Type B pancreatic cell (in vitro differentiated cells): Measurements from ENCODE around the gene CNMD. TPM values are rescaled to one million over a fixed set of nuclear protein-coding genes. Genes with fewer than 3 reads are reported as not detected.
"Not testable (repeated sequence)": the region's sequence is repeated elsewhere in the genome, so short reads cannot be mapped to it uniquely, and the experiment has no call there.

Experiments used
- DNase-seq: peaks from one replicate; pipeline ENCODE4 v3.0.0; 2021; ENCODE audit warnings: mixed read lengths; ENCODE audit not compliant: unreplicated experiment; ENCODE audit errors: extremely low spot score
- H3K27ac Mint-ChIP-seq: 2 replicates; pipeline ENCODE4 v1.8.0; 2021; ENCODE audit warnings: mild to moderate bottlenecking, mixed read lengths
- H3K27me3 Mint-ChIP-seq: 2 replicates; pipeline ENCODE4 v1.8.0; 2021; ENCODE audit warnings: mixed read lengths
- H3K36me3 Mint-ChIP-seq: 2 replicates; pipeline ENCODE4 v1.8.0; 2021; ENCODE audit warnings: mixed read lengths
- H3K4me1 Mint-ChIP-seq: one replicate; pipeline ENCODE4 v1.8.0; 2021; ENCODE audit warnings: mixed read lengths; ENCODE audit not compliant: unreplicated experiment
- H3K4me3 Mint-ChIP-seq: 2 replicates; pipeline ENCODE4 v1.8.0; 2021; ENCODE audit warnings: mild to moderate bottlenecking, mixed read lengths
- H3K9me3 Mint-ChIP-seq: 2 replicates; pipeline ENCODE4 v1.8.0; 2021; ENCODE audit warnings: mixed read lengths
- CTCF ChIP-seq: fragments of 200-600 bp; sonication (generic); conservative IDR thresholded peaks from 2 replicates; pipeline ENCODE4 v1.5.0; 2021; ENCODE audit warnings: antibody characterized with exemption, mild to moderate bottlenecking
- total RNA-seq: library from RNA; stranded (reverse); gene quantifications from 2 replicates; pipeline ENCODE4 v1.2.1, GENCODE V29; 2021; ENCODE audit warnings: low replicate concordance

CNMD gene
- total RNA-seq, 1 donor from 2014 or later: 0.75 TPM

DNA sequence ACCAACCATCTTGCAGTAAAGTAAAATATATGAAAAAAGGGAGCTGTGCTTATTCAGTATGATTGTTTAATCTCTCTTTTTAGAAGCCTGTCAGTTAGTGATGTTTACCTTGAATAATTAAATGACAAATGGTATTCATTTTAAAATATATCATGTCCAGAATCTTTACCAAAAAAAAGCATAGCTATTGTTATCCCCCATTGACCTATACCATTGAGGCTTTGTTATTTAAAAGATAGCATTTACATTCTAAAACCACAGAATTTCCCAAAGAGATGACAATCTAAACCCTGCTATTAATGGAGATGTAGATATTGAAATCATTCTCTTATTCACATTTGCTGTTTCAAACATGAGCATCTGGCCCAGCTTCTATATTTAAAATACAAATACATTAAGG lies 2.2 kb downstream of the CNMD start:
- TF ChIP-seq CTCF: no peak
- Mint-ChIP-seq H3K36me3 (no peaks in the 10 kb centered on the region), H3K27me3 (peaks cover 70% of the 10 kb centered on the region), H3K4me1 (peaks cover 12% of the 10 kb centered on the region), H3K4me3 (no peak overlapping the region), H3K9me3 (no peaks in the 10 kb centered on the region), H3K27ac (no peak overlapping the region)
- DNase-seq: no peak

DNA sequence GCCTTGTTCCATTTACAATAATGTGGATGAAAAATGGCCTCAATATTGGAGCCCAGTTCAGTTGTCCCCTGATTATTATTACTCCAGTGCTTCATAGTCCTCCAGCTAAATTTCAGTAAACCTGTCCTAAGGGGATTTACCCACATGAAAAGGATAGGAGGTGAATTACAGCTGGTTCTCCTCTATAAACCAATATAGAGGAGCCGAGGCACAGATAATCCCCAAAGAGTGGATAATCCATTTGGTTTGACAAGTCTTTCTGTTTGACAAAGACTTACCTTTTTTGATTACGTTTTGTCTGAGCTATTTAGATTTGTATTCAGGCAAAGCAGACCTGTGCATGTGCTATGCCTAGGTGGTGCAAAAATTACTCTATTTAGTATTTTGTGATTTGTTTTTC lies 2.7 kb downstream of the CNMD start:
- Mint-ChIP-seq H3K4me1 (peaks cover 12% of the 10 kb centered on the region), H3K27ac (no peak overlapping the region), H3K27me3 (peaks cover 65% of the 10 kb centered on the region), H3K36me3 (no peaks in the 10 kb centered on the region), H3K4me3 (no peak overlapping the region), H3K9me3 (no peaks in the 10 kb centered on the region)
- no peak for TF ChIP-seq CTCF
- DNase-seq: no peak

DNA sequence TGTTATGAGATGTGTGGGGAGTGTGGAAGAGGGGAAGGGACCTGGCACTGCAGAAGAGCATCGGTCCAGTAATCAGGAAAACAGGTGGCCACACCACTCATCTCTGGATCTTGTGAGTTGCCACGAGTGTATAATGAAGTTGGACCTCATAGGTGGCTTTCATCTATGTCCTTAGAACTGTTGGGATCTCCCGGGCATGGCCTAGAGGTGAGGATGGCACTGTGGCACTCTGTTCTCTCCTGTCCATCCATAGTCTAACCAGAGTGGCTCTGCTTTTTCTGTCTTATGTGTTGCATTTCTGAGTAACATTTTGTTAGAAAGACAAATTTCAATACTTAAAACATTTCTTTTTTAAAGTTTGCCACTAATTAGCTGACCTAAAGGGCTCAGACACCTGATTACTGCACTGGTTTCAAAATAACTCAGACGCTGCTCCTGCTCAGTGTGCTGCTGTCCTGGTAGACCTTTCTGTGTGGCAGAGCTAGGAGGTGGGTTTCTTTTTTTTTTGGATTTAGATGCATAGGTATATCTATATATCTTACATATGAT lies 5.5 kb downstream of the CNMD start:
- TF ChIP-seq CTCF: no peak
- Mint-ChIP-seq H3K4me1 (peaks cover 12% of the 10 kb centered on the region), H3K36me3 (no peaks in the 10 kb centered on the region), H3K27ac (no peak overlapping the region), H3K9me3 (no peaks in the 10 kb centered on the region), H3K27me3 (peaks cover 38% of the 10 kb centered on the region), H3K4me3 (no peak overlapping the region)
- DNase-seq: no peak

GRCh38 chr13:52726258-52726657 lies 13.4 kb downstream of the CNMD start:
- Mint-ChIP-seq H3K9me3 (no peaks in the 10 kb centered on the region), H3K27ac (no peak overlapping the region), H3K27me3 (no peaks in the 10 kb centered on the region), H3K4me1 (no peaks in the 10 kb centered on the region), H3K36me3 (no peaks in the 10 kb centered on the region), H3K4me3 (no peak overlapping the region)
- no peak for DNase-seq
- TF ChIP-seq CTCF: no peak

DNA sequence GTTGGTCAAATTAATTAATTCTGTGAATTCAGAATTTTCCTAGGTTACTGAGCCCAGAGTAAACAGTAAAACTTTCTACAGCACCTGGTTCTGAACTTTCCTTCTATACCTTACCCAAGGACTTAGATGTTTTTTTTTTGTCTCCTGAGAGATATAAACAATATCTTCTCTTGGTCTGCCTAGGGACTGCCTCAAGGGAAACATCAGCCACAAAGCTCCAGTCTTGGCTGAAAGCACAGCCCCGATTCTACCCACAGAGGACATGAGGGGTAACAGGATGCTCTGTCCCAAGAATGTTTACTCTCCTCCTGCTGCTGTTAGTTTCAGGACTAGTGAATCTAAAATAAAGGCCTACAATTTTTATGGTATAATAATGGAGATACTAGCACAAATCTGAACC lies 14.3 kb downstream of the CNMD start:
- Mint-ChIP-seq H3K9me3 (no peaks in the 10 kb centered on the region), H3K4me1 (no peaks in the 10 kb centered on the region), H3K36me3 (no peaks in the 10 kb centered on the region), H3K4me3 (no peak overlapping the region), H3K27me3 (no peaks in the 10 kb centered on the region), H3K27ac (no peak overlapping the region)
- DNase-seq: no peak
- no peak for TF ChIP-seq CTCF

DNA sequence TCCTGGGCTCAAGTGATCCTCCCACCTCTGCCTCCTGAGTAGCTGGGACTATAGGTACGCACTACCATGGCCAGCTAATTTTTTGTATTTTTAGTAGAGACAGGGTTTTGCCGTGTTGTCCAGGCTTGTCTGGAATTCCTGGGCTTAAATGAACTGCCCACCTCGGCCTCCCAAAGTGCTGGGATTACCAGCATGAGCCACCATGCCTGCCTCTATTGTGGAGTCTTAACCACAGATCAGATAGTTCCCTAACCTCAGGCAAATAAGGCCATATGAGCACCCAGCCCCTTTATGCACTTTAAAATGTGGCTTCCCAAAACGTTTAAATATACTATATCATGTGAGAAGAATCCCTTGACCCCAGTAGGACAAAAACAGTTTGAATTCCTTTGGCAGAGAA lies 16.4 kb downstream of the CNMD start:
- Mint-ChIP-seq H3K27me3 (peaks cover 11% of the 10 kb centered on the region), H3K4me3 (no peak overlapping the region)

GRCh38 chr13:52721356-52721755 lies 18.3 kb downstream of the CNMD start:
- Mint-ChIP-seq H3K27me3 (peaks cover 11% of the 10 kb centered on the region), H3K9me3 (peaks cover 11% of the 10 kb centered on the region)
- not testable (repeated sequence) for H3K36me3 Mint-ChIP-seq, H3K4me3 Mint-ChIP-seq, DNase-seq, H3K27ac Mint-ChIP-seq, H3K4me1 Mint-ChIP-seq

More for the DNA sequence above, 16.4 kb downstream of the CNMD start:
- no peak for TF ChIP-seq CTCF
- H3K4me1 Mint-ChIP-seq: no peaks in the 10 kb centered on the region
- H3K36me3 Mint-ChIP-seq: no peaks in the 10 kb centered on the region
- peaks cover 10% of the 10 kb centered on the region for H3K9me3 Mint-ChIP-seq
- H3K27ac Mint-ChIP-seq: no peak overlapping the region
- DNase-seq: no peak

GRCh38 chr13:52720904-52721303 lies 18.7 kb downstream of the CNMD start:
- not testable (repeated sequence) for DNase-seq, H3K4me3 Mint-ChIP-seq, H3K36me3 Mint-ChIP-seq, H3K27ac Mint-ChIP-seq, H3K4me1 Mint-ChIP-seq
- peaks cover 11% of the 10 kb centered on the region for H3K27me3 Mint-ChIP-seq
- H3K9me3 Mint-ChIP-seq: peaks cover 11% of the 10 kb centered on the region
